ENCODE data around the gene KCNQ1OT1. TPM values are rescaled to one million over a fixed set of nuclear protein-coding genes. Genes with fewer than 3 reads are reported as not detected.

Gene KCNQ1OT1
- total and polyA plus RNA-seq, 8 donors = under 0.01 to 15.1 (median 2.3) TPM

DNA sequence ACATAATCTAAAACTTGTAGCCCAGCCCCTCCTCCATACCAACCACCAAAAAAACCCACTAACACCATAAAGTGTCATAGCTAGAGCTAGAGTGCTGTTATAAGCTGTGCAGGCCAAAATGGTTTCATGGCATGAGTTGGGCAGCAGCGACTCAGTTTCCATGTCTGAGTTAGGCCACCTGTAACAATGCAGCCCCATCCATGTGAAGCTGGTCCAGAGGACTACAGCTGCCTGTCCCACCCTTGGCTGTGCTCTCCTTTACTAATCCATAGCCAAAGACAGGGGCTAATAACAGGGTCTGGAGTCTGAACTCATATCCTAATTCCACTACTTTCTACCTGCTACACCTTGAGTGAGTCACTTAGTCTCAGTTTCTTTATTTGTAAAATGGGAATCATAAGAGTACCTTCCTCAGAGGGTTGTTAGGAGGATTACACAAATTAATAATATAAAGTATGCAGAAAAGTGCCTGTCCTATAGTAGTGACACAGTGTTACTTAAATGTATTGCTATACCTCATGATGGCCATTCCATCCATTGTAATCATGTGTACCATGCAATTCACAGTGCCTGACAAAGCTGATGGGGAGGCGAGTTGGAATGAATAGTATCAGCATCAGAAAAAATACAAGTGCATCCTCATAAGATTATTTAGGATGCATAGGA, 20.6 kb downstream of the KCNQ1OT1 start:
- no peak for TF ChIP-seq POLR2AphosphoS5 (IDR thresholded peaks at IDR 0.05)
- TF ChIP-seq EP300 (IDR thresholded peaks at IDR 0.05) = no peak
- TF ChIP-seq, protein P1, sequence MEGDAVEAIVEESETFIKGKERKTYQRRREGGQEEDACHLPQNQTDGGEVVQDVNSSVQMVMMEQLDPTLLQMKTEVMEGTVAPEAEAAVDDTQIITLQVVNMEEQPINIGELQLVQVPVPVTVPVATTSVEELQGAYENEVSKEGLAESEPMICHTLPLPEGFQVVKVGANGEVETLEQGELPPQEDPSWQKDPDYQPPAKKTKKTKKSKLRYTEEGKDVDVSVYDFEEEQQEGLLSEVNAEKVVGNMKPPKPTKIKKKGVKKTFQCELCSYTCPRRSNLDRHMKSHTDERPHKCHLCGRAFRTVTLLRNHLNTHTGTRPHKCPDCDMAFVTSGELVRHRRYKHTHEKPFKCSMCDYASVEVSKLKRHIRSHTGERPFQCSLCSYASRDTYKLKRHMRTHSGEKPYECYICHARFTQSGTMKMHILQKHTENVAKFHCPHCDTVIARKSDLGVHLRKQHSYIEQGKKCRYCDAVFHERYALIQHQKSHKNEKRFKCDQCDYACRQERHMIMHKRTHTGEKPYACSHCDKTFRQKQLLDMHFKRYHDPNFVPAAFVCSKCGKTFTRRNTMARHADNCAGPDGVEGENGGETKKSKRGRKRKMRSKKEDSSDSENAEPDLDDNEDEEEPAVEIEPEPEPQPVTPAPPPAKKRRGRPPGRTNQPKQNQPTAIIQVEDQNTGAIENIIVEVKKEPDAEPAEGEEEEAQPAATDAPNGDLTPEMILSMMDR (IDR thresholded peaks at IDR 0.05) = no peak
- TF ChIP-seq POLR2A (IDR thresholded peaks at IDR 0.05) = no peak
- DNase-seq = no peak

DNA sequence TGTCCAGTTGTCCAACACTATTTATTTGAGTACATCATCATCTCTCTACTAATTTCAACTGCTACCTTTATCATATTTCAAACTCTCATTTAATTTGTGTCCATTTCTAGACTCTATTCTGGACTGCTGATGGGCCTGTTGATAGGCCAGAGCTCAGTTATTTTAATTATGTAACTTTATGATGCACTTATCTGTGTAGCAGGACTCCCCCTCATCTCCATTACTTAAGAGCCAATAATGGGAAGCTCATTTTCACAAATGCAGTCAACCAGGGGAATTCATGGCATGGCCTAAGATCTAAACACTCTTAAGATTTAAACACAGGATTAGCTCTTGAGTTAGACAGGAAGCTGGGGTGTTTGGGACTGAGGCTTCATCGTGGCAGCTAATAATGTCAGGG, 21.4 kb downstream of the KCNQ1OT1 start:
- TF ChIP-seq POLR2A (IDR thresholded peaks at IDR 0.05) (no peak), POLR2AphosphoS5 (IDR thresholded peaks at IDR 0.05) (no peak), EP300 (IDR thresholded peaks at IDR 0.05) (no peak)
- TF ChIP-seq, protein P1 (IDR thresholded peaks at IDR 0.05) = no peak
- 33 to 69% (median 56%) methylated on average over 1 of the region's 1 CpG for WGBS, 5 donors
- H3K27me3 ChIP-seq = no peaks in the 10 kb centered on the region
- no peak overlapping the region for H3K27ac ChIP-seq
- no peak for DNase-seq
- peaks cover 16 to 56% (median 35%) of the 10 kb centered on the region in 4 donors for H3K4me1 ChIP-seq
- H3K9me3 ChIP-seq = no peaks in the 10 kb centered on the region
- H3K36me3 ChIP-seq = peaks cover 0 to 6% (median 0%) of the 10 kb centered on the region in 4 donors
- no peak overlapping the region for H3K4me3 ChIP-seq
- intact Hi-C loops (cut with DNase I; ENCODE audit: low total_unique reads) = no loop called here

More for the DNA sequence above, 20.6 kb downstream of the KCNQ1OT1 start:
- Histone ChIP-seq H3K27ac (no peak overlapping the region), H3K36me3 (peaks cover 0 to 6% (median 0%) of the 10 kb centered on the region in 4 donors), H3K27me3 (no peaks in the 10 kb centered on the region), H3K4me1 (peaks cover 16 to 55% (median 32%) of the 10 kb centered on the region in 4 donors), H3K9me3 (no peaks in the 10 kb centered on the region), H3K4me3 (no peak overlapping the region)
- intact Hi-C loops (cut with DNase I; ENCODE audit: low total_unique reads) = no loop called here
- 82 to 98% (median 97%) methylated on average over 2 of the region's 2 CpGs for WGBS, 5 donors

DNA sequence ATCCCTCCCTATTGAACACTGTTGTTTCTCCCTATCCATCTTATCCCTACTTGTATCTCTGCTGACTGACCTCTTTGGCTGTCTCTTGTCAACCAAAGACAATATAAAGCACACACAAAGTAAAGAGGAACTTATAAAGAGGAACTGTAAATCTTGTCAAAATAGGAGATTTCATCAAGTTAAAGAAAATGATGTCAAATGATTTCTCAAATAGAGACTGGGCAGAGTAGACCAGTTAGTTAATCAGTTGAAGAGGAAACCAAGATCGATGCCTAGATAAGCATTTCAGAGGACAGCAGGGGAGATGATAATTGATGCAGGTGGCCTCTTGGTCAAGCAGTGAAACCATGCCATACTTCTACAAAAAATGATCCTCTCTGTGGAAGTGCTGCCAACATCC, 22.7 kb downstream of the KCNQ1OT1 start:
- H3K4me1 ChIP-seq = peaks cover 13 to 53% (median 33%) of the 10 kb centered on the region in 4 donors

DNA sequence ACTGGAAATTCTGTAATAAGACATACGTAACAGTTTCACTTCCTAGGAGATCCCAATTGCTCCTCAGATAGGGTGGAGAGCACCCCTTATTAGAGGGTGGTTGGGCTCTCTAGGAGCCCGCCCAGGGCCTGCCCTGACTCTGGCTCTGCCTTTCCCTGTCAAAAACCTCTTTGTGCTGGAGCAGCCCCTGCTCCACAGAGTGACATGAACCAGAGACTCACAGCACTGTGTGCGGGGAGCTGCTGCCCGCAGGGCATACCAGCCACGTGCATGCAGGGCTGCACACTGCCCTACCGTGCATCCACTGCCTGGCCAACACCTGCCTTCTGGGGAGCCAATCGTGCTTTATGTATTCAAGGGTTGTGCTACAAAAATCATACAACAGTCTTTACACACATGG, 24.3 kb downstream of the KCNQ1OT1 start:
- Histone ChIP-seq H3K9me3 (no peaks in the 10 kb centered on the region), H3K36me3 (peaks cover 0 to 6% (median 0%) of the 10 kb centered on the region in 4 donors), H3K4me1 (peaks cover 13 to 47% (median 28%) of the 10 kb centered on the region in 4 donors), H3K4me3 (no peak overlapping the region), H3K27me3 (no peaks in the 10 kb centered on the region), H3K27ac (peak overlapping the region in 2 of 5 donors; percentile 37 to 77)
- peak in 1 of 2 donors; percentile 69 for DNase-seq
- intact Hi-C loops (cut with DNase I; ENCODE audit: low total_unique reads) = no loop called here
- 61 to 78% (median 70%) methylated on average over 7 of the region's 7 CpGs for WGBS, 5 donors
- peak in 1 of 3 donors; percentile 27 for TF ChIP-seq POLR2AphosphoS5 (IDR thresholded peaks at IDR 0.05)
- TF ChIP-seq, protein P1 (IDR thresholded peaks at IDR 0.05) = no peak

More for the DNA sequence above, 22.7 kb downstream of the KCNQ1OT1 start:
- Histone ChIP-seq H3K36me3 (peaks cover 0 to 6% (median 0%) of the 10 kb centered on the region in 4 donors), H3K9me3 (no peaks in the 10 kb centered on the region), H3K27ac (no peak overlapping the region), H3K4me3 (no peak overlapping the region), H3K27me3 (no peaks in the 10 kb centered on the region)
- intact Hi-C loops (cut with DNase I; ENCODE audit: low total_unique reads) = no loop called here
- DNase-seq = no peak
- 16 to 73% (median 63%) methylated on average over 1 of the region's 1 CpG for whole genome bisulfite sequencing, 5 donors
- TF ChIP-seq EP300 (IDR thresholded peaks at IDR 0.05) = no peak
- TF ChIP-seq POLR2AphosphoS5 (IDR thresholded peaks at IDR 0.05) = no peak
- TF ChIP-seq POLR2A (IDR thresholded peaks at IDR 0.05) = no peak
- TF ChIP-seq, protein P1 (IDR thresholded peaks at IDR 0.05) = no peak
